Natural killer cell (primary cell): ENCODE data around the gene AK9. TPM values are rescaled to one million over a fixed set of nuclear protein-coding genes. Genes with fewer than 3 reads are reported as not detected.
"Not testable (repeated sequence)": the region's sequence is repeated elsewhere in the genome, so short reads cannot be mapped to it uniquely, and the experiment has no call there.

Source experiments
- ATAC-seq, 3 donors: fragments of 150-1000 bp in 2 of 3; fragments of 200-7000 bp in 1 of 3; cut with Tn5 transposase; 1 replicate in 1 of 3; 2 replicates in 2 of 3; pipeline ENCODE4 v1.10.0; 2021; ENCODE audit warnings: mild to moderate bottlenecking in 2 of 3, moderate library complexity in 2 of 3
- DNase-seq, 2 donors: peaks; one replicate each; pipeline versions ENCODE4 v3.0.0 to v3.0.0-alpha.2; 2013 to 2021; ENCODE audit warnings: mixed read lengths in 1 of 2
- H3K27ac ChIP-seq: one replicate; pipeline ENCODE4 v1.5.1; 2013; ENCODE audit warnings: mild to moderate bottlenecking, low read length
- H3K27me3 ChIP-seq: one replicate; pipeline ENCODE4 v1.6.1; 2013; ENCODE audit warnings: low read length; ENCODE audit not compliant: control insufficient read depth, insufficient read depth
- H3K36me3 ChIP-seq: one replicate; pipeline ENCODE4 v1.6.1; 2013; ENCODE audit warnings: low read length; ENCODE audit not compliant: control insufficient read depth, insufficient read depth
- H3K4me1 ChIP-seq: one replicate; pipeline ENCODE4 v1.6.1; 2013; ENCODE audit warnings: low read length; ENCODE audit not compliant: control insufficient read depth, insufficient read depth
- H3K4me3 ChIP-seq: one replicate; pipeline ENCODE4 v1.5.1; 2013; ENCODE audit warnings: low read length
- H3K9me3 ChIP-seq: one replicate; pipeline ENCODE4 v1.6.1; 2013; ENCODE audit warnings: low read length; ENCODE audit not compliant: control insufficient read depth, insufficient read depth
- H3K27ac Mint-ChIP-seq, 2 donors: one replicate each; pipeline ENCODE4 v1.8.0; 2022; ENCODE audit warnings: mild to moderate bottlenecking in 2 of 2, mixed read lengths in 2 of 2, moderate library complexity in 1 of 2
- H3K27me3 Mint-ChIP-seq, 2 donors: one replicate each; pipeline ENCODE4 v1.8.0; 2022; ENCODE audit warnings: low read depth in 2 of 2, mixed read lengths in 2 of 2
- H3K36me3 Mint-ChIP-seq: one replicate; pipeline ENCODE4 v1.8.0; 2022; ENCODE audit warnings: mixed read lengths
- H3K4me1 Mint-ChIP-seq, 2 donors: one replicate each; pipeline ENCODE4 v1.8.0; 2022; ENCODE audit warnings: mixed read lengths in 2 of 2
- H3K4me3 Mint-ChIP-seq: one replicate; pipeline ENCODE4 v1.8.0; 2022; ENCODE audit warnings: mild to moderate bottlenecking, moderate library complexity, mixed read lengths
- H3K9me3 Mint-ChIP-seq, 2 donors: one replicate each; pipeline ENCODE4 v1.8.0; 2022; ENCODE audit warnings: mixed read lengths in 2 of 2
- WGBS: methylation state at CpG from one replicate; pipeline ENCODE4 v1.1.7; 2013; ENCODE audit warnings: missing lambda C conversion rate; ENCODE audit not compliant: insufficient coverage; 5-methylcytosine and 5-hydroxymethylcytosine counted together
- intact Hi-C: fragments of 100-400 bp; cut with micrococcal nuclease; formaldehyde crosslinking; loops from one replicate; pipeline ENCODE4 v1.14.2; 2022
- total RNA-seq, 4 donors: library from RNA; stranded (reverse); fragments of 120-200 nt in 1 of 4; gene quantifications; one replicate each; pipeline versions ENCODE4 v1.2.3 to v1.2.4, GENCODE V29; 2013 to 2022
- TF ChIP-seq, protein P1 (sequence below): fragments of 200-600 bp; IDR thresholded peaks from one replicate; pipeline ENCODE4 v1.8.0; 2022; ENCODE audit warnings: antibody characterized with exemption

Gene AK9
- total RNA-seq, 3 donors from 2014 or later (not counting 1 experiment from before 2014, with no cell fraction given), result 14.0 to 19.2 (median 14.2) TPM

DNA sequence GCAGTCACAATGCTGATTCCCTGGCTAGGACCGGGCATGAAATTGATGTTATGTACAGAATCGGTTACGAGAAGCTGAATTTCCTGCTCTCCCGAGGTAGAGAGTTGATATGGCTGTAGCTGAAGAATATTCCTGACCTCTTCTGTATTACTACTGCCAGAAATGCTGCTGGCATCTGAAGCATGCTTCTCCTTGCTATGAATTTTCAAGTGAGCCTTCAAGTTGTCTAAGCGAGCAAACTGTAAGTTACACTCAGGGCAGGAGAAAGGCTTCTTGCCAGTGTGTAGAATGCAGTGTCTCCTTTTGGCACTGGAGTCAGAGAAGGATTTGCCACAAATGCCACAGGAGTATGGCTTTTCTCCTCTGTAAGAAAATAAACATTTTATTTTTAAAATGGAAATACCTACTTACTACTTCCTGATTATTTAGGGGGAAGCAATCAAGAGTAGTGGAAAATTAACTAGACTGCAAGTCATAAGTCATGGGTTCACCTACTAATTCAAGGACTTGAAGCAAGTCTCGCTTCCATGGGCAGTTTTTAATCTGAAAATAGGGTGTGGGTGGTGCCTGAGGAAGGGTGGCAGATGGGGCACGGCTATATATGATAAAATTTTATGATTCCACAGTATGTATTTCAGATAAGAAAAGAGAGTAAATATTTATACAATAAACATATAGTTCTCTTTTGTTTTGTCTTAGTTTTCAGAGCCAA, 224.6 kb downstream of the AK9 start:
- Histone ChIP-seq H3K4me1 (peaks cover 4% of the 10 kb centered on the region), H3K4me3 (no peak overlapping the region), H3K27me3 (no peaks in the 10 kb centered on the region), H3K27ac (no peak overlapping the region), H3K36me3 (peaks cover 80% of the 10 kb centered on the region), H3K9me3 (no peaks in the 10 kb centered on the region)
- peaks cover 13 to 23% of the 10 kb centered on the region in 2 donors for H3K4me1 Mint-ChIP-seq
- TF ChIP-seq, protein P1, sequence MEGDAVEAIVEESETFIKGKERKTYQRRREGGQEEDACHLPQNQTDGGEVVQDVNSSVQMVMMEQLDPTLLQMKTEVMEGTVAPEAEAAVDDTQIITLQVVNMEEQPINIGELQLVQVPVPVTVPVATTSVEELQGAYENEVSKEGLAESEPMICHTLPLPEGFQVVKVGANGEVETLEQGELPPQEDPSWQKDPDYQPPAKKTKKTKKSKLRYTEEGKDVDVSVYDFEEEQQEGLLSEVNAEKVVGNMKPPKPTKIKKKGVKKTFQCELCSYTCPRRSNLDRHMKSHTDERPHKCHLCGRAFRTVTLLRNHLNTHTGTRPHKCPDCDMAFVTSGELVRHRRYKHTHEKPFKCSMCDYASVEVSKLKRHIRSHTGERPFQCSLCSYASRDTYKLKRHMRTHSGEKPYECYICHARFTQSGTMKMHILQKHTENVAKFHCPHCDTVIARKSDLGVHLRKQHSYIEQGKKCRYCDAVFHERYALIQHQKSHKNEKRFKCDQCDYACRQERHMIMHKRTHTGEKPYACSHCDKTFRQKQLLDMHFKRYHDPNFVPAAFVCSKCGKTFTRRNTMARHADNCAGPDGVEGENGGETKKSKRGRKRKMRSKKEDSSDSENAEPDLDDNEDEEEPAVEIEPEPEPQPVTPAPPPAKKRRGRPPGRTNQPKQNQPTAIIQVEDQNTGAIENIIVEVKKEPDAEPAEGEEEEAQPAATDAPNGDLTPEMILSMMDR, result no peak
- no peaks in the 10 kb centered on the region for H3K9me3 Mint-ChIP-seq
- no peak for ATAC-seq
- H3K27ac Mint-ChIP-seq, result no peak overlapping the region
- H3K36me3 Mint-ChIP-seq, result peaks cover 47% of the 10 kb centered on the region
- no peak for DNase-seq
- intact Hi-C loops, result no loop called here
- WGBS, result 94% methylated on average over 6 of the region's 7 CpGs
- H3K4me3 Mint-ChIP-seq, result no peak overlapping the region
- H3K27me3 Mint-ChIP-seq, result no peaks in the 10 kb centered on the region

DNA sequence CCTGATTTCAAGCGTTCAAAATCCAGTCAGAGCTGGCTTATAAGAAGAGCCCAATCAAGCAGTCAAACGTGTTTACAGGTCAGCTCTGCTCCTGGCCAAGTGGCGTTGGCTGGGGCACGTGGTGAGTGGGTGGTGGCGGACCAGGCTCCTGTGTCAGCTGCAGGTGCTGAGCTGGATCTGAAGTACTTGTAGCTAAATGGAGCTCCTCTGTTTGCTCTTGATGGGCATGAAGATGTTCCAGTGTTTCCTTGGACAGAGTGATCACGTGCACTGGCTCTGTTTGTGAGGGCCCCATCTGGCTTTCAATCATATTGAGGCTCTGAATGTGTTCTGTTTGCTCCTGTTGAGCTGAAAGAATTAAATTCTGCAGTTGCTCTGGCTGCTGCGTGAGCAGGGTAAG, 225.2 kb downstream of the AK9 start:
- Histone ChIP-seq H3K36me3 (peaks cover 81% of the 10 kb centered on the region), H3K27me3 (no peaks in the 10 kb centered on the region), H3K4me1 (no peaks in the 10 kb centered on the region), H3K27ac (no peak overlapping the region), H3K9me3 (no peaks in the 10 kb centered on the region), H3K4me3 (no peak overlapping the region)
- Mint-ChIP-seq H3K4me1 (peaks cover 7 to 17% of the 10 kb centered on the region in 2 donors), H3K27ac (no peak overlapping the region), H3K36me3 (peaks cover 47% of the 10 kb centered on the region), H3K9me3 (no peaks in the 10 kb centered on the region), H3K27me3 (no peaks in the 10 kb centered on the region), H3K4me3 (no peak overlapping the region)
- TF ChIP-seq, protein P1, result no peak
- no peak for ATAC-seq
- no peak for DNase-seq
- intact Hi-C loops, result no loop called here
- WGBS, result 92% methylated on average over 7 of the region's 7 CpGs

DNA sequence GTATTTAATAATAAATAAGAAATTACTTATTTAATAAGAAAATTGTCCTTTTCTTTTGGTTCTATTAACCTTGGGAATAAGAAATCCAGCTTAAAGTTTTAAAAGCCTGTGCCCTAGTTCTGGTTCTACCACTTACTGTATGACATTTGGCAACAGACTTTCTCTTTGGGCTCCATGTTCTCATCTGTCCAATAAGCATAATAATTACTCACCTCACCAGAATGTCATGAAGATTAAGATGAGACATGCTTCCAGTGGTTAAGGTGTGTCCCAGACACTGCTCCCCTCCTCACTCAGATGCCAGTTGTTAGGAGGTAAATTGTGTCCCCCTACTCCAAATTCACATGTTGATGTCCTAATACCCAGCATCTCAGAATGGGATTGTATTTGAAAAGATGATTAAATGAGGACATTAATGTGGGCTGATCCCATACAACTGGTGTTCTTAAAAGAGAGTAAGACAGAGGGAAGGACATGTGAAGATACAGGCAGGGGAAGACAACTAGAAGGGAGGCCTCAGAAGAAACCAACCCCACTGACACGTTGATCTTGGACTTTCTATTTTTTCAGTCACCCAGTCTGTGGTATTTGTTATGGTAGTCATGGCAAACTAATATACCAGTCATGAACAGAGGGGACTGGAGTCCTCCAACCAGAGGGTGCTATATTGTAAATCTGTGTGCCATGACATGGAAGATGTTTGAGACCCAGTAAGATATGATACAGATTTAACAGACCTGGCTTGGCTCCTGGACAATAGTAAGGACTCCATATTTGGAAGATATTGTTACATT, 229.1 kb downstream of the AK9 start:
- Histone ChIP-seq H3K27me3 (no peaks in the 10 kb centered on the region), H3K4me3 (no peak overlapping the region), H3K4me1 (peaks cover 22% of the 10 kb centered on the region), H3K27ac (no peak overlapping the region), H3K36me3 (peaks cover 55% of the 10 kb centered on the region), H3K9me3 (no peaks in the 10 kb centered on the region)
- no CpG with 5 or more reads among the region's 1 CpG for WGBS
- Mint-ChIP-seq H3K9me3 (no peaks in the 10 kb centered on the region), H3K36me3 (peaks cover 30% of the 10 kb centered on the region), H3K4me3 (no peak overlapping the region), H3K27me3 (no peaks in the 10 kb centered on the region), H3K27ac (no peak overlapping the region), H3K4me1 (peaks cover 28 to 35% of the 10 kb centered on the region in 2 donors)
- TF ChIP-seq, protein P1, result no peak
- DNase-seq (no peak), ATAC-seq (no peak)
- intact Hi-C loops, result no loop called here

DNA sequence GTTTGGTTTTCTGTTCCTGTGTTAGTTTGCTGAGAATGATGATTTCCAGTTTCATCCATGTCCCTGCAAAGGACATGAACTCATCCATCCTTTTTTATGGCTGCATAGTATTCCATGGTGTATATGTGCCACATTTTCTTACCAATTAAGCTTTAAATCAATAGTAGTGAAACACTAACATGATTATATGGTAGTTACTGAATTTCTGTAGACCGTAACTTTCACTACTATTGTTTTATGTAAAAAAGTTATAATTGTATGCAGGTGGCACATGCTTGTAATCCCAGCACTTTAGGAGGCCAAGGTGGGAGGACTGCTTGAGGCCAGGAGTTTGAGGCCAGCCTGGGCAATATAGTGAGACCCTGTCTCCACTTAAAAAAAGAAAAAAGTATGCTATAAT, 229.8 kb downstream of the AK9 start:
- intact Hi-C loops, DNase-seq, H3K9me3 Mint-ChIP-seq, H3K27me3 ChIP-seq, H3K4me3 Mint-ChIP-seq, H3K4me3 ChIP-seq, H3K9me3 ChIP-seq, H3K27ac ChIP-seq, H3K27me3 Mint-ChIP-seq, ATAC-seq, H3K27ac Mint-ChIP-seq: not testable (repeated sequence)
- Mint-ChIP-seq H3K4me1 (peaks cover 32 to 39% of the 10 kb centered on the region in 2 donors), H3K36me3 (peaks cover 30% of the 10 kb centered on the region)
- H3K4me1 ChIP-seq, result peaks cover 29% of the 10 kb centered on the region
- 100% methylated on average over 1 of the region's 1 CpG for WGBS
- peaks cover 47% of the 10 kb centered on the region for H3K36me3 ChIP-seq
